HepG2 (cell line): Measurements from ENCODE around the gene SYNPR. TPM values are rescaled to one million over a fixed set of nuclear protein-coding genes. Genes with fewer than 3 reads are reported as not detected.

Source experiments
- ATAC-seq: fragments of 200-7000 bp; cut with Tn5 transposase; 3 replicates; pipeline ENCODE4 v1.9.1; 2020; ENCODE audit warnings: mild to moderate bottlenecking, moderate library complexity
- BruUV-seq: library from RNA; stranded (reverse); fragments of 400-500 nt; replicated peaks from 2 replicates; lab custom pipeline; 2021; lab: Mats Ljungman, UMichigan
- CTCF ChIA-PET: fragments of 300-600 bp; formaldehyde crosslinking; extraction: SDS; loops from one replicate; lab custom pipeline; 2021; ENCODE audit warnings: low total read pairs, inconsistent platforms, low intra/inter-chr PET ratio; lab: Yijun Ruan, JAX
- POLR2A ChIA-PET: fragments of 350-600 bp; sonication (Branson Sonifier 250); formaldehyde crosslinking; loops from one replicate; lab custom pipeline; 2020; ENCODE audit warnings: antibody characterized with exemption, inconsistent platforms; lab: Yijun Ruan, JAX
- DNase-seq: peaks from one replicate; pipeline ENCODE4 v3.0.0-alpha.2; 2015; ENCODE audit warnings: low spot score
- FAIRE-seq: peaks from 3 replicates; lab custom pipeline; 2011; peaks lifted over from hg19 to GRCh38; lab: Jason Lieb, UNC
- H2AFZ ChIP-seq: one replicate; pipeline ENCODE4 v1.6.1; 2011; ENCODE audit warnings: low read length, inconsistent platforms
- H3K27ac ChIP-seq: fragments of 300-600 bp; 3 replicates; pipeline ENCODE4 v1.8.0; 2011; ENCODE audit warnings: mixed run types, mild to moderate bottlenecking, mixed read lengths, low read length, inconsistent platforms; ENCODE audit not compliant: insufficient read depth; ENCODE audit errors: extremely low read length
- H3K27me3 ChIP-seq, 2 experiments: fragments of 200-600 bp in 1 of 2; 2 replicates in 1 of 2; 3 replicates in 1 of 2; pipeline versions ENCODE4 v1.6.0 to v1.8.0; 2011; ENCODE audit warnings: low read length in 2 of 2, mild to moderate bottlenecking in 2 of 2, moderate library complexity in 2 of 2, inconsistent platforms in 1 of 2; ENCODE audit not compliant: insufficient read depth in 2 of 2, control insufficient read depth in 1 of 2
- H3K36me3 ChIP-seq, 2 experiments: fragments of 200-600 bp in 1 of 2; replicated peaks in 1 of 2; 2 replicates in 1 of 2; 3 replicates in 1 of 2; pipeline versions ENCODE4 v1.5.1 to v1.8.0; 2011; ENCODE audit warnings: low read length in 2 of 2, inconsistent platforms in 1 of 2; ENCODE audit not compliant: insufficient read depth in 2 of 2, control insufficient read depth in 1 of 2
- H3K4me1 ChIP-seq: 2 replicates; pipeline ENCODE4 v1.5.1; 2012; ENCODE audit warnings: low read length, inconsistent platforms; ENCODE audit not compliant: insufficient read depth
- H3K4me2 ChIP-seq: 2 replicates; pipeline ENCODE4 v1.6.0; 2011; ENCODE audit warnings: low read depth, low read length, inconsistent platforms
- H3K4me3 ChIP-seq, 3 experiments: fragments of 200-600 bp in 1 of 3; sonication (generic), shearing (Covaris generic) in 1 of 3; replicated peaks in 1 of 3; 2 replicates each; pipeline ENCODE4 v1.5.1; 2011 to 2016; ENCODE audit warnings: low read length in 3 of 3, inconsistent platforms in 2 of 3, low read depth in 2 of 3, mild to moderate bottlenecking in 2 of 3, control low read depth in 1 of 3, mixed read lengths in 1 of 3; ENCODE audit not compliant: insufficient read depth in 1 of 3
- H3K79me2 ChIP-seq: one replicate; pipeline ENCODE4 v1.6.1; 2011; ENCODE audit warnings: low read length, inconsistent platforms; ENCODE audit not compliant: insufficient read depth
- H3K9ac ChIP-seq: 2 replicates; pipeline ENCODE4 v1.6.0; 2011; ENCODE audit warnings: mild to moderate bottlenecking, low read depth, low read length, inconsistent platforms; ENCODE audit not compliant: insufficient read depth
- H3K9me3 ChIP-seq: 2 replicates; pipeline ENCODE4 v1.5.1; 2012; ENCODE audit warnings: mild to moderate bottlenecking, low read length
- H4K20me1 ChIP-seq: 2 replicates; pipeline ENCODE4 v1.6.0; 2011; ENCODE audit warnings: inconsistent platforms, mild to moderate bottlenecking, low read length, moderate library complexity; ENCODE audit not compliant: insufficient read depth
- GATA4 ChIP-seq: sonication (generic); IDR thresholded peaks from 2 replicates; pipeline ENCODE4 v1.6.1; 2016; ENCODE audit warnings: antibody characterized with exemption, low read depth, borderline replicate concordance
- HHEX ChIP-seq: IDR thresholded peaks from 2 replicates; pipeline ENCODE4 v1.6.1; 2016; ENCODE audit warnings: control low read depth
- ISL2 ChIP-seq: sonication (generic); formaldehyde crosslinking; IDR thresholded peaks from 2 replicates; pipeline ENCODE4 v1.5.0; 2020; ENCODE audit warnings: missing genetic modification reagents
- MTA3 ChIP-seq: sonication (generic); formaldehyde crosslinking; IDR thresholded peaks from 2 replicates; pipeline ENCODE4 v1.4.0; 2020; ENCODE audit warnings: missing genetic modification reagents
- NCOA1 ChIP-seq: sonication (generic); formaldehyde crosslinking; IDR thresholded peaks from 2 replicates; pipeline ENCODE4 v1.9.0; 2021; ENCODE audit warnings: missing genetic modification reagents
- NFE2 ChIP-seq: sonication (generic); formaldehyde crosslinking; IDR thresholded peaks from 2 replicates; pipeline ENCODE4 v1.4.0; 2020; ENCODE audit warnings: missing genetic modification reagents
- RAD21 ChIP-seq: fragments of 450-650 bp; formaldehyde crosslinking; IDR thresholded peaks from 2 replicates; pipeline ENCODE4 v1.5.0; 2020; ENCODE audit warnings: mild to moderate bottlenecking
- THAP11 ChIP-seq: IDR thresholded peaks from 2 replicates; pipeline ENCODE4 v1.6.1; 2016; ENCODE audit warnings: missing biosample characterization, missing genetic modification reagents
- THYN1 ChIP-seq: sonication (generic); formaldehyde crosslinking; IDR thresholded peaks from 2 replicates; pipeline ENCODE4 v1.8.1; 2023; ENCODE audit warnings: low read depth, mild to moderate bottlenecking, moderate library complexity, missing genetic modification reagents, borderline replicate concordance
- WIZ ChIP-seq: sonication (generic); formaldehyde crosslinking; IDR thresholded peaks from 2 replicates; pipeline ENCODE4 v1.5.1; 2020; ENCODE audit warnings: mild to moderate bottlenecking, missing genetic modification reagents
- ZBTB7A ChIP-seq: sonication (generic); formaldehyde crosslinking; IDR thresholded peaks from 2 replicates; pipeline ENCODE4 v1.8.0; 2022; ENCODE audit warnings: mild to moderate bottlenecking, missing genetic modification reagents
- WGBS: methylation state at CpG from one replicate; pipeline ENCODE4 v1.1.6; 2017; ENCODE audit warnings: low lambda C conversion rate; 5-methylcytosine and 5-hydroxymethylcytosine counted together
- in situ Hi-C: cut with HindIII; loops from 2 replicates; pipeline ENCODE4 v1.10.0; 2017; ENCODE audit warnings: low pct_unique_long_range_greater_than_20kb; ENCODE audit not compliant: extremely low pct_ligation_motif_present
- intact Hi-C: fragments of 100-400 bp; cut with micrococcal nuclease; formaldehyde crosslinking; loops from one replicate; pipeline ENCODE4 v1.10.0; 2022; ENCODE audit not compliant: unreplicated experiment
- polyA plus RNA-seq, 8 experiments: library from polyadenylated mRNA; depleted of rRNA in 3 of 8; stranded (reverse) in 7 of 8; unstranded in 1 of 8; fragments of >200 nt; fragmentation: Illumina TruSeq in 4 of 8; extraction: Trizol in 4 of 8; gene quantifications; 2 replicates each; pipeline versions ENCODE4 v1.2.1 to v1.2.3, GENCODE V29; 2011 to 2016; ENCODE audit warnings: low read depth in 4 of 8, missing spikeins in 1 of 8, mixed read lengths in 1 of 8; ENCODE audit not compliant: insufficient read depth in 1 of 8
- total RNA-seq, 5 experiments: library from RNA; depleted of rRNA; stranded (reverse); fragments of >200 nt; fragmentation: Illumina TruSeq; extraction: Trizol; gene quantifications; 2 replicates each; pipeline ENCODE4 v1.2.3, GENCODE V29; 2016; ENCODE audit warnings: low read depth in 1 of 5
- TF ChIP-seq, protein P1 (sequence below): sonication (generic); formaldehyde crosslinking; IDR thresholded peaks from 2 replicates; pipeline ENCODE4 v1.8.0; 2022; ENCODE audit warnings: mild to moderate bottlenecking, missing genetic modification reagents
- TF ChIP-seq, protein P2 (sequence below): sonication (generic); formaldehyde crosslinking; conservative IDR thresholded peaks from 2 replicates; pipeline ENCODE4 v1.8.0; 2022; ENCODE audit warnings: mild to moderate bottlenecking, moderate library complexity, missing genetic modification reagents
- TF ChIP-seq, protein P3 (sequence below): sonication (generic); formaldehyde crosslinking; IDR thresholded peaks from 2 replicates; pipeline ENCODE4 v1.4.0; 2020; ENCODE audit warnings: missing genetic modification reagents, borderline replicate concordance

The SYNPR gene
- total and polyA plus RNA-seq, 2 of the 13 experiments (the other 11 are each of a cell fraction or from before 2014, with no cell fraction given) = 0.04 TPM; not detected in 1

DNA sequence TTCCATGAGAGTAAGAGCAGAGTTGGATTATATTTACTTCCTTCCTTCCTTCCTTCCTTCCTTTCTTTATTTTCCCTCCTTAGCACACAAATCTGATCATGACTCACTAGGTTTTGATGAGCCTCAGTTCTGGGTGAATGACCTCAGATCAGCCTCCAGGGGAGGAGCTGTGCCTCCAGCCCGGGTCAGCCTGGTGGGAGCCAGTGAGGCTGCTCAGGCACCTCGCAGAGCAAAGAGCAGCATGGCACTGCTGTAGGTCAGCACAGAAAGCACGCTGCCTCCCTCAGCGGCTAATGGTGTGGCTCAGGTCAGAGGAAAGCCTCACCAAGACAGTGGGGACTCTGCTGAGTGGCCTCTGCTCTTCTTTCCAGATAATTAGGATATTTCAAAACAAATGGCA, 108.5 kb downstream of the SYNPR start:
- no peak overlapping the region for H3K9ac ChIP-seq
- H3K4me3 ChIP-seq = no peak overlapping the region
- TF ChIP-seq ISL2 (CRISPR knock-in tag) = no peak
- no peak for TF ChIP-seq THYN1 (CRISPR knock-in tag)
- no peak for TF ChIP-seq MTA3 (CRISPR knock-in tag)
- TF ChIP-seq THAP11 (CRISPR knock-in tag) = no peak
- TF ChIP-seq WIZ (CRISPR knock-in tag) = no peak
- TF ChIP-seq ZBTB7A (CRISPR knock-in tag) = no peak
- H3K27me3 ChIP-seq = no peaks in the 10 kb centered on the region; a peak in 1 of 5 replicates
- in situ Hi-C loops (no loop called here), intact Hi-C loops (no loop called here)
- no peaks in the 10 kb centered on the region for H3K4me1 ChIP-seq
- H3K27ac ChIP-seq = no peak overlapping the region
- DNase-seq = no peak
- FAIRE-seq = no peak
- H3K36me3 ChIP-seq = no peaks in the 10 kb centered on the region
- H2AFZ ChIP-seq = no peak overlapping the region
- no peak overlapping the region for H3K4me2 ChIP-seq
- no TSS peak for BruUV-seq
- ChIA-PET CTCF (no interaction called here), POLR2A (no interaction called here)
- H3K9me3 ChIP-seq = no peaks in the 10 kb centered on the region
- no peaks in the 10 kb centered on the region for H4K20me1 ChIP-seq
- peak; percentile 60 for ATAC-seq
- H3K79me2 ChIP-seq = no peaks in the 10 kb centered on the region
- WGBS = 7% methylated on average over 3 of the region's 4 CpGs

DNA sequence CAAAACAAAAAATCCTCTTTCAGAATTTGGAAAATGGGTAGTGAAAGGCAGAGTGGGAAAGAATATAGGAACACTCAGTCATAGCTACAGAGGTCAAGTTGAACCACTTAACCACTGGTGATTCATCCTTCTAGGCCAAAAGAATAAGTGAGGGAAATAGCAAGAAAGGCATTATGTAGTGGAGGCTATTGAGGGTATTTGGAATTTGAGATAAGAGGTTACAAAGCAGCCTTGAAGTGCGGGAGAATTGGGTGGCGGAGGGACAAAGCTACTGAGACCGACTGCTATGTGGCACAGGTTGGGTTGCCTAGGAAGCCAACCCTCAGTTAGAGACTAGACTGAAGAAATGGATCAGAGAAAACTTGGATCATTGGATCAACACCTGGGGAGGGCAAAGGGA, 109.5 kb downstream of the SYNPR start:
- H3K4me1 ChIP-seq = no peaks in the 10 kb centered on the region
- H3K9ac ChIP-seq = no peak overlapping the region
- no peak for ATAC-seq
- no peaks in the 10 kb centered on the region for H3K36me3 ChIP-seq
- DNase-seq = no peak
- no peak overlapping the region for H3K4me2 ChIP-seq
- no TSS peak for BruUV-seq
- H3K9me3 ChIP-seq = no peaks in the 10 kb centered on the region
- H3K79me2 ChIP-seq = no peaks in the 10 kb centered on the region
- intact Hi-C loops (no loop called here), in situ Hi-C loops (no loop called here)
- H4K20me1 ChIP-seq = no peaks in the 10 kb centered on the region
- H3K27ac ChIP-seq = no peak overlapping the region
- no peak for FAIRE-seq
- H3K27me3 ChIP-seq = no peaks in the 10 kb centered on the region; a peak in 1 of 5 replicates
- 24% methylated on average over 3 of the region's 3 CpGs for WGBS
- no peak overlapping the region for H2AFZ ChIP-seq
- ChIA-PET CTCF (no interaction called here), POLR2A (no interaction called here)
- no peak overlapping the region for H3K4me3 ChIP-seq
- TF ChIP-seq, protein P1, sequence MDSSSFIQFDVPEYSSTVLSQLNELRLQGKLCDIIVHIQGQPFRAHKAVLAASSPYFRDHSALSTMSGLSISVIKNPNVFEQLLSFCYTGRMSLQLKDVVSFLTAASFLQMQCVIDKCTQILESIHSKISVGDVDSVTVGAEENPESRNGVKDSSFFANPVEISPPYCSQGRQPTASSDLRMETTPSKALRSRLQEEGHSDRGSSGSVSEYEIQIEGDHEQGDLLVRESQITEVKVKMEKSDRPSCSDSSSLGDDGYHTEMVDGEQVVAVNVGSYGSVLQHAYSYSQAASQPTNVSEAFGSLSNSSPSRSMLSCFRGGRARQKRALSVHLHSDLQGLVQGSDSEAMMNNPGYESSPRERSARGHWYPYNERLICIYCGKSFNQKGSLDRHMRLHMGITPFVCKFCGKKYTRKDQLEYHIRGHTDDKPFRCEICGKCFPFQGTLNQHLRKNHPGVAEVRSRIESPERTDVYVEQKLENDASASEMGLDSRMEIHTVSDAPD = no peak
- TF ChIP-seq NFE2 (CRISPR knock-in tag) = no peak
- TF ChIP-seq, protein P2, sequence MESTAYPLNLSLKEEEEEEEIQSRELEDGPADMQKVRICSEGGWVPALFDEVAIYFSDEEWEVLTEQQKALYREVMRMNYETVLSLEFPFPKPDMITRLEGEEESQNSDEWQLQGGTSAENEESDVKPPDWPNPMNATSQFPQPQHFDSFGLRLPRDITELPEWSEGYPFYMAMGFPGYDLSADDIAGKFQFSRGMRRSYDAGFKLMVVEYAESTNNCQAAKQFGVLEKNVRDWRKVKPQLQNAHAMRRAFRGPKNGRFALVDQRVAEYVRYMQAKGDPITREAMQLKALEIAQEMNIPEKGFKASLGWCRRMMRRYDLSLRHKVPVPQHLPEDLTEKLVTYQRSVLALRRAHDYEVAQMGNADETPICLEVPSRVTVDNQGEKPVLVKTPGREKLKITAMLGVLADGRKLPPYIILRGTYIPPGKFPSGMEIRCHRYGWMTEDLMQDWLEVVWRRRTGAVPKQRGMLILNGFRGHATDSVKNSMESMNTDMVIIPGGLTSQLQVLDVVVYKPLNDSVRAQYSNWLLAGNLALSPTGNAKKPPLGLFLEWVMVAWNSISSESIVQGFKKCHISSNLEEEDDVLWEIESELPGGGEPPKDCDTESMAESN = no peak
- TF ChIP-seq NCOA1 = no peak
- no peak for TF ChIP-seq GATA4
- no peak for TF ChIP-seq HHEX (CRISPR knock-in tag)
- TF ChIP-seq, protein P3, sequence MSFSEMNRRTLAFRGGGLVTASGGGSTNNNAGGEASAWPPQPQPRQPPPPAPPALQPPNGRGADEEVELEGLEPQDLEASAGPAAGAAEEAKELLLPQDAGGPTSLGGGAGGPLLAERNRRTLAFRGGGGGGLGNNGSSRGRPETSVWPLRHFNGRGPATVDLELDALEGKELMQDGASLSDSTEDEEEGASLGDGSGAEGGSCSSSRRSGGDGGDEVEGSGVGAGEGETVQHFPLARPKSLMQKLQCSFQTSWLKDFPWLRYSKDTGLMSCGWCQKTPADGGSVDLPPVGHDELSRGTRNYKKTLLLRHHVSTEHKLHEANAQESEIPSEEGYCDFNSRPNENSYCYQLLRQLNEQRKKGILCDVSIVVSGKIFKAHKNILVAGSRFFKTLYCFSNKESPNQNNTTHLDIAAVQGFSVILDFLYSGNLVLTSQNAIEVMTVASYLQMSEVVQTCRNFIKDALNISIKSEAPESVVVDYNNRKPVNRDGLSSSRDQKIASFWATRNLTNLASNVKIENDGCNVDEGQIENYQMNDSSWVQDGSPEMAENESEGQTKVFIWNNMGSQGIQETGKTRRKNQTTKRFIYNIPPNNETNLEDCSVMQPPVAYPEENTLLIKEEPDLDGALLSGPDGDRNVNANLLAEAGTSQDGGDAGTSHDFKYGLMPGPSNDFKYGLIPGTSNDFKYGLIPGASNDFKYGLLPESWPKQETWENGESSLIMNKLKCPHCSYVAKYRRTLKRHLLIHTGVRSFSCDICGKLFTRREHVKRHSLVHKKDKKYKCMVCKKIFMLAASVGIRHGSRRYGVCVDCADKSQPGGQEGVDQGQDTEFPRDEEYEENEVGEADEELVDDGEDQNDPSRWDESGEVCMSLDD (CRISPR knock-in tag) = no peak
- no peak for TF ChIP-seq RAD21 (CRISPR knock-in tag)
